22Rv1 (cell line): ENCODE results near the gene RFT1.

Source experiments
- ZFX ChIP-seq: fragments of 450-650 bp; IDR thresholded peaks from 2 replicates; pipeline ENCODE4 v1.6.1; 2017; ENCODE audit warnings: antibody characterized with exemption, borderline replicate concordance
- TF ChIP-seq, protein P1 (sequence below): fragments of 450-650 bp; IDR thresholded peaks from 2 replicates; pipeline ENCODE4 v1.5.1; 2017; ENCODE audit warnings: mild to moderate bottlenecking

DNA sequence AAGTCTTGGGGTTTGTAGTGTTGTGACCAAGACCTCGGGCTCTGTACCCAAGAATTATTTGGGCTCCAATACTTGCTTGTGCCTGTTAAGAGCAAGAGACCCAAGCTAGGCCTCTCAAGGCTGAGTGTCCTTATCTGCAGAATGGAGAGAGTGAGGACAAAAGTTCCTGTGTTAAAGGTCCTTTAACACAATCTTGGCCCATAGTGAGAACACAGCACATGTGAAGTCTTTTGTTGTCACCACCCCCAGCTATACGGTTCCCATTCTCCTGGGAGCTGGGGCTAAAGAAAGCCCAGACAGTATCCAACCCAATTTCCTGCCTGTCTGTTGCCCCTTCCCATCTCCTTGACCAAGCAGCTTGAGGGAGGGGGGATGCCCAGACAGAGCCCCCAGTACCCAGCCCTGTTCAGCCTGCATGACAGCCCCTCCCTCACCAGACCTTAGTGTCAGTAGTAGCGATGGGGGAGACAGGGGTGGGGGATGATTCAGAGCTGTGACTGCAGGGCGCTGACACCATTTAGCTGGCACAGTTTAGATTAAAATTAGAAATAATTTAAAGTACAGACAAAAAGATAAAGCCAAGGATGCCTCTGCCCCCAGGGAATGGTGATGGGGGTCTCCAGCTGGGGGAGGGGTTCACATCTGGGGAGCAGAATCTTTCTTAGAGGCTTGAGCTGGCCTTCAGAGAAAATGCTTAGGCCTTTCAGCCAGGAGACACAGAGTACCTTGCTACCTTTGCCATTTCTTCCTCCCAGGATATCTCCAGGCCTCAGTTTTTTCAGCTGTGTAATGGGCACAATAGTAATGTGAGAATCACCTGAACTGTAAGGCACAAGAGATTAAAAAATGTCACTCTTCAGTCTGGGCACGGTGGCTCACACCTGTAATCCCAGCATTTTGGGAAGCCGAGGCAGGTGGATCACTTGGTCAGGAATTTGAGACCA is 33.5 kb upstream of the RFT1 start:
- TF ChIP-seq, protein P1, sequence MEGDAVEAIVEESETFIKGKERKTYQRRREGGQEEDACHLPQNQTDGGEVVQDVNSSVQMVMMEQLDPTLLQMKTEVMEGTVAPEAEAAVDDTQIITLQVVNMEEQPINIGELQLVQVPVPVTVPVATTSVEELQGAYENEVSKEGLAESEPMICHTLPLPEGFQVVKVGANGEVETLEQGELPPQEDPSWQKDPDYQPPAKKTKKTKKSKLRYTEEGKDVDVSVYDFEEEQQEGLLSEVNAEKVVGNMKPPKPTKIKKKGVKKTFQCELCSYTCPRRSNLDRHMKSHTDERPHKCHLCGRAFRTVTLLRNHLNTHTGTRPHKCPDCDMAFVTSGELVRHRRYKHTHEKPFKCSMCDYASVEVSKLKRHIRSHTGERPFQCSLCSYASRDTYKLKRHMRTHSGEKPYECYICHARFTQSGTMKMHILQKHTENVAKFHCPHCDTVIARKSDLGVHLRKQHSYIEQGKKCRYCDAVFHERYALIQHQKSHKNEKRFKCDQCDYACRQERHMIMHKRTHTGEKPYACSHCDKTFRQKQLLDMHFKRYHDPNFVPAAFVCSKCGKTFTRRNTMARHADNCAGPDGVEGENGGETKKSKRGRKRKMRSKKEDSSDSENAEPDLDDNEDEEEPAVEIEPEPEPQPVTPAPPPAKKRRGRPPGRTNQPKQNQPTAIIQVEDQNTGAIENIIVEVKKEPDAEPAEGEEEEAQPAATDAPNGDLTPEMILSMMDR = no peak
- TF ChIP-seq ZFX = no peak
